Mucosa of descending colon (tissue), 3 donors: Measurements from ENCODE around the gene PAGR1. TPM values are rescaled to one million over a fixed set of nuclear protein-coding genes. Genes with fewer than 3 reads are reported as not detected.

Experiments
- ATAC-seq: fragments of 200-7000 bp; cut with Tn5 transposase; one replicate; pipeline ENCODE4 v1.9.1; 2020; ENCODE audit warnings: mild to moderate bottlenecking, moderate library complexity
- DNase-seq, 3 donors: peaks; one replicate each; pipeline ENCODE4 v3.0.0-alpha.2; 2020
- H3K36me3 ChIP-seq: fragments of 200-600 bp; one replicate; pipeline ENCODE4 v1.8.0; 2021; ENCODE audit warnings: low read depth, mild to moderate bottlenecking
- H3K4me1 ChIP-seq: fragments of 200-600 bp; one replicate; pipeline ENCODE4 v1.8.0; 2021; ENCODE audit warnings: low read depth, mild to moderate bottlenecking
- H3K4me3 ChIP-seq: fragments of 200-600 bp; one replicate; pipeline ENCODE4 v1.8.0; 2021; ENCODE audit warnings: mild to moderate bottlenecking
- H3K9me3 ChIP-seq: fragments of 200-600 bp; one replicate; pipeline ENCODE4 v1.8.0; 2021; ENCODE audit warnings: mild to moderate bottlenecking
- intact Hi-C, 2 donors: fragments of 100-400 bp; cut with DNase I in 1 of 2; cut with micrococcal nuclease in 1 of 2; formaldehyde crosslinking; loops; one replicate each; pipeline versions ENCODE4 v1.11.0 to v1.11.1; 2022; cut with DNase I, micrococcal nuclease
- total RNA-seq, 3 donors: library from RNA; stranded (reverse); fragmentation: NEBNext Ultra II Directional in 2 of 3; extraction: Animal tissue kit (Norgen Biotek cat#: 25700) in 2 of 3; gene quantifications; one replicate each; pipeline versions ENCODE4 v1.2.1 to v1.2.4, GENCODE V29; 2021 to 2023
- TF ChIP-seq, protein P1 (sequence below): fragments of 200-600 bp; IDR thresholded peaks from one replicate; pipeline ENCODE4 v1.8.0; 2022; ENCODE audit warnings: antibody characterized with exemption, mild to moderate bottlenecking
- donor health status: DM: no; HTN: no; CAD: no; lungs with moderate emphysema.
- donor health status: DM: no; HTN: no; CAD: no.
- donor health status: DM: no; HTN: yes; CAD: no.

Gene PAGR1
- total RNA-seq, 3 donors from 2014 or later = 15.6 to 25.1 (median 20.5) TPM

DNA sequence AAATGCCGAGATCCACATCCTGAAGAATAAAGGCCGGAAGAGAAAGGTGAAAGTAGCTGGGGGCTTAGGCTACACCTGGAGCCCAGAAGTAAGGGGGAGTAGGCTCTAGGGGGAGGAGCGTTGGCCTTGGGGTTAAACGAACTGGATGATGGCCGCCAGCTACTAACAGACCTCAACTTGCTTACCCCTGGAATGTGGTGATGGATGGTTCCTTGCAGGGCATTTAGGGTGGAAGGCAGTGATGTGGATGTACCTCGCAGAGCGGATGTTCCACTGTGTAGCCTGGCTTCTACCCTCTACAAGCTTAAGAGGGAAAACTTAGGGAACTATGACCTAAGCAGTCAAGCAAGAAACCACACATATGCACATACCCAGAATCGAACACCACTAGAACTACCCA, 11.9 kb upstream of the PAGR1 start:
- intact Hi-C loops = no loop called here
- Histone ChIP-seq H3K4me1 (peaks cover 18% of the 10 kb centered on the region), H3K9me3 (no peaks in the 10 kb centered on the region), H3K36me3 (peaks cover 9% of the 10 kb centered on the region), H3K4me3 (no peak overlapping the region)
- TF ChIP-seq, protein P1, sequence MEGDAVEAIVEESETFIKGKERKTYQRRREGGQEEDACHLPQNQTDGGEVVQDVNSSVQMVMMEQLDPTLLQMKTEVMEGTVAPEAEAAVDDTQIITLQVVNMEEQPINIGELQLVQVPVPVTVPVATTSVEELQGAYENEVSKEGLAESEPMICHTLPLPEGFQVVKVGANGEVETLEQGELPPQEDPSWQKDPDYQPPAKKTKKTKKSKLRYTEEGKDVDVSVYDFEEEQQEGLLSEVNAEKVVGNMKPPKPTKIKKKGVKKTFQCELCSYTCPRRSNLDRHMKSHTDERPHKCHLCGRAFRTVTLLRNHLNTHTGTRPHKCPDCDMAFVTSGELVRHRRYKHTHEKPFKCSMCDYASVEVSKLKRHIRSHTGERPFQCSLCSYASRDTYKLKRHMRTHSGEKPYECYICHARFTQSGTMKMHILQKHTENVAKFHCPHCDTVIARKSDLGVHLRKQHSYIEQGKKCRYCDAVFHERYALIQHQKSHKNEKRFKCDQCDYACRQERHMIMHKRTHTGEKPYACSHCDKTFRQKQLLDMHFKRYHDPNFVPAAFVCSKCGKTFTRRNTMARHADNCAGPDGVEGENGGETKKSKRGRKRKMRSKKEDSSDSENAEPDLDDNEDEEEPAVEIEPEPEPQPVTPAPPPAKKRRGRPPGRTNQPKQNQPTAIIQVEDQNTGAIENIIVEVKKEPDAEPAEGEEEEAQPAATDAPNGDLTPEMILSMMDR = no peak
- ATAC-seq = no peak
- peak in 1 of 3 donors; percentile 27 for DNase-seq

DNA sequence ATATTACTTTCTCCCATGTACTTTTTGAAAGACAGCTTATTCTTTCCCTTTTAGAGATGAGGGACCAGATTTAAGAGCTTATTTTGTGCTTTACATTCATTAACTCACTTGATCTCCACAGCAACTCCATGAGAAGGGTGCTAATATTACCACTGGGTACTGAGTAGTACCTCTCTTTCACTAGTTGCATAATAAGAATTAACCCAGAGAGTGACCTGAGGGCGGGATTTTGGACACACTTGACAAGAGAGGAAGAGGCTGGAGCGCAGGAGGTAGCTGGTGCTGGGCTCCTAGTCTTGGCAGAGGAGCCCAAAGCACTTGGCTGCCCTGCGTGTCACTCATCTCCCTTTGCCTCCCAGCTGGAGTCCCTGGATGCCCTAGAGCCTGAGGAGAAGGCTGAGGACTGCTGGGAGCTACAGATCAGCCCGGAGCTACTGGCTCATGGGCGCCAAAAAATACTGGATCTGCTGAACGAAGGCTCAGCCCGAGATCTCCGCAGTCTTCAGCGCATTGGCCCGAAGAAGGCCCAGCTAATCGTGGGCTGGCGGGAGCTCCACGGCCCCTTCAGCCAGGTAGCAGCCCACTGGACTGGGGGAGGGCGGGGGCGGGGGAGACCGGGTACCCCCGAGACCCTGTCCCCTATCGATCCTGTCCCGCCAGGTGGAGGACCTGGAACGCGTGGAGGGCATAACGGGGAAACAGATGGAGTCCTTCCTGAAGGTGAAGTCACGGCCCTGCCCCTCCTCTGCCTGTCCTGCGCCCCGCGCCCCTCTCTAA, 11.3 kb upstream of the PAGR1 start:
- DNase-seq (peak in 2 of 3 donors; percentile 59 to 69), ATAC-seq (no peak)
- H3K4me1 ChIP-seq = peaks cover 24% of the 10 kb centered on the region
- no peaks in the 10 kb centered on the region for H3K9me3 ChIP-seq
- H3K36me3 ChIP-seq = peaks cover 7% of the 10 kb centered on the region
- intact Hi-C loops = no loop called here
- peak overlapping the region; percentile 65 for H3K4me3 ChIP-seq
- TF ChIP-seq, protein P1 = no peak

DNA sequence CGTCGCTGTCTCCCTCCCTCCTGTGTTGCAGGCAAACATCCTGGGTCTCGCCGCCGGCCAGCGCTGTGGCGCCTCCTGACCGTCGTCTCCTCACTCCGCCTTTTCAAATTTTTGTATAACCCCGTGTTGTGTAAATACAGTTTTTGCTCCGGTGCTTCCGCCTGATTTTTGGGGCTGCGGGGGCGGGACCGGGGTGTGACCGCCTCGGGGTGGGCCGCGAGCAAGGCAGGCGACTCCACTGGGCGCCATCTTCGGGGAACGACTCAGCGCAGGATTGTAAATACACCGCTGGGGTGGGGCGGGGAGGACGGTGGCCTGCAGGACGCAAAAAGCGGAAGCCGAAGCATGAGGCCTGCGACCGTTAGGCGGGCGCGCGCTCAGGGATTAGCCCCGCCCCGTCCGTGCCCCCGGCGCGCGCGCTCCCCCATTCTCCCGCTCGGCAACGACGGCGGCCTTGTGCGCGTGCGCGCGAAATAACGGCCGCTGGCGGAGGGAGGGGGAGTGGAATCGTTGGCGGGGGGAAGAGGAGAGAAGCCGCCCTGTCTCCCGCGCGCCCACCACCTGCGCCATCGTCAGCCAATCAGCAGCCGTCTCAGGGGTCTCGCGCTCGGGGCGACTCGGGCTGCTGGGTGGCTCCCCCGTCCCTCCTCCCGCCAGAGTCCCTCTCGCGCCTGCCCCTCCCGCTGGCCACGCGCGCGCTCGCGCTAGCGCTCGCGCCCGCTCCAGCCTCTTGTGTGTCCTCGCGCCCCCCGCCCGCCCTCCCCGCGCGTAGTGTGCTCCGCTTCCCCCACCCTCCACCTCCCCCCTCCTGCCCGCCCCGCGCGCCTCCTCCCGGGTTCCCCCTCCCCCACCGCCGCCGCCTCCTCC, 10.5 kb upstream of the PAGR1 start:
- TF ChIP-seq, protein P1 = no peak
- Histone ChIP-seq H3K4me1 (peaks cover 33% of the 10 kb centered on the region), H3K9me3 (no peaks in the 10 kb centered on the region), H3K36me3 (no peaks in the 10 kb centered on the region), H3K4me3 (peak overlapping the region; percentile 65)
- intact Hi-C loops = no loop called here
- DNase-seq (peak; percentile 98 to 99 (median 99)), ATAC-seq (peak; percentile 85)

DNA sequence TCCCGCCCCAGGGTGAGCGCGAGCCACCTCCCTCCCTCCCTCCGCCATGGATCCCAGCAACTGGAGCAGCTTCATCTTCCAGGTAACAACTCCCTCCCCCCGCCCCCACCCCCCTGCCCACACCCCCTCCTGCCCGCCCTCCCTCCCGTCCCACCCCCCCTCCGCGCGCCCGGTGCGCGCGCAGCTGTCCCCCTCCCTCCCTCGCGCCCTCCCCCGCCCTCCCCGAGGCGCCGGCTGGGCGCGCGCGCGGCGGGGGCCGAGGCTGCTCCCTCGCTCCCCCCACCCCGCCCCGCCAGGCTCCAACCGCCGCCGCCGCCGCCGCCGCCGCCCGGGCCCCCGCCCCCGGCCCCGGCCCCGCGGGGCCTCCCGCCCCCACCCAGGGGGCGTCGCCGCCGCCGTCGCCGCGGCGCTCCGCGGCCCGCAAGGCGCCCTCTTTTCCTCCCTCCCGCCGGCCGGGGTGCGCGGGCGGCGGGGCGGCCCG, 9.8 kb upstream of the PAGR1 start, which contains the start of gene MAZ:
MAZ (plus strand) TSS at position 431 of the 481 bp plus-strand sequence. CDS start 173 bp downstream, outside the sequence.
- peak within 1 kb of the TSS; percentile 65 for H3K4me3 ChIP-seq
- DNase-seq (no peak), ATAC-seq (peak; percentile 17)
- H3K9me3 ChIP-seq = no peaks in the 10 kb centered on the region
- intact Hi-C loops = no loop called here
- TF ChIP-seq, protein P1 = no peak
- H3K4me1 ChIP-seq = peaks cover 39% of the 10 kb centered on the region
- H3K36me3 ChIP-seq = no peaks in the 10 kb centered on the region

DNA sequence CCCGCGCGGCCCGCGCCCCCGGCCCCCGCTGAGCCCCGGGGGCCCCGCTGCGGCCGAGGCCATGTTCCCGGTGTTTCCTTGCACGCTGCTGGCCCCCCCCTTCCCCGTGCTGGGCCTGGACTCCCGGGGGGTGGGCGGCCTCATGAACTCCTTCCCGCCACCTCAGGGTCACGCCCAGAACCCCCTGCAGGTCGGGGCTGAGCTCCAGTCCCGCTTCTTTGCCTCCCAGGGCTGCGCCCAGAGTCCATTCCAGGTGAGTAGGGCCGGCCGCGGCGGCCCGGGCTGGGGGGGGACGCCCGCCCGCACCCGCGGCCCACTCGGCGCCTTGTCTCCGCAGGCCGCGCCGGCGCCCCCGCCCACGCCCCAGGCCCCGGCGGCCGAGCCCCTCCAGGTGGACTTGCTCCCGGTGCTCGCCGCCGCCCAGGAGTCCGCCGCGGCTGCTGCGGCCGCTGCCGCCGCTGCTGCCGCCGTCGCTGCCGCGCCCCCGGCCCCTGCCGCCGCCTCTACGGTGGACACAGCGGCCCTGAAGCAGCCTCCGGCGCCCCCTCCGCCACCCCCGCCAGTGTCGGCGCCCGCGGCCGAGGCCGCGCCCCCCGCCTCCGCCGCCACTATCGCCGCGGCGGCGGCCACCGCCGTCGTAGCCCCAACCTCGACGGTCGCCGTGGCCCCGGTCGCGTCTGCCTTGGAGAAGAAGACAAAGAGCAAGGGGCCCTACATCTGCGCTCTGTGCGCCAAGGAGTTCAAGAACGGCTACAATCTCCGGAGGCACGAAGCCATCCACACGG, 9.1 kb upstream of the PAGR1 start:
- Histone ChIP-seq H3K4me1 (peaks cover 43% of the 10 kb centered on the region), H3K36me3 (no peaks in the 10 kb centered on the region), H3K4me3 (peak overlapping the region; percentile 54), H3K9me3 (no peaks in the 10 kb centered on the region)
- ATAC-seq = no peak
- TF ChIP-seq, protein P1 = no peak
- intact Hi-C loops = no loop called here
- peak; percentile 69 to 87 (median 81) for DNase-seq
